Neuronal stem cell (in vitro differentiated cells): ENCODE data around the gene STN1.

Source experiments
- DNase-seq: peaks from one replicate; pipeline ENCODE4 v3.0.0-alpha.2; 2013; ENCODE audit warnings: low spot score
- H2AFZ ChIP-seq: one replicate; pipeline ENCODE4 v1.6.1; 2013; ENCODE audit warnings: mild to moderate bottlenecking, low read length, inconsistent platforms
- H2AK5ac ChIP-seq: 2 replicates; pipeline ENCODE4 v1.6.1; 2013; ENCODE audit warnings: low read depth, mild to moderate bottlenecking, inconsistent platforms, low read length, moderate library complexity, mixed read lengths
- H2BK120ac ChIP-seq: 2 replicates; pipeline ENCODE4 v1.6.1; 2013; ENCODE audit warnings: low read depth, mild to moderate bottlenecking, inconsistent platforms, low read length, moderate library complexity, mixed read lengths
- H2BK12ac ChIP-seq: one replicate; pipeline ENCODE4 v1.6.1; 2013; ENCODE audit warnings: low read length, inconsistent platforms
- H2BK15ac ChIP-seq: 2 replicates; pipeline ENCODE4 v1.6.1; 2013; ENCODE audit warnings: mild to moderate bottlenecking, low read length, inconsistent platforms, mixed read lengths
- H2BK5ac ChIP-seq: one replicate; pipeline ENCODE4 v1.6.1; 2013; ENCODE audit warnings: inconsistent platforms, mild to moderate bottlenecking, low read length, moderate library complexity
- H3K14ac ChIP-seq: one replicate; pipeline ENCODE4 v1.6.1; 2013; ENCODE audit warnings: low read length, inconsistent platforms
- H3K18ac ChIP-seq: 2 replicates; pipeline ENCODE4 v1.6.1; 2013; ENCODE audit warnings: low read length, inconsistent platforms
- H3K23ac ChIP-seq: 2 replicates; pipeline ENCODE4 v1.6.1; 2013; ENCODE audit warnings: low read depth, mild to moderate bottlenecking, mixed read lengths, low read length, inconsistent platforms; ENCODE audit not compliant: poor library complexity
- H3K27ac ChIP-seq: replicated peaks from 3 replicates; pipeline ENCODE4 v1.5.1; 2013; ENCODE audit warnings: low read length, inconsistent platforms
- H3K27me3 ChIP-seq, 3 experiments: 2 replicates each; pipeline ENCODE4 v1.6.1; 2013; ENCODE audit warnings: low read length in 3 of 3, mild to moderate bottlenecking in 2 of 3, inconsistent platforms in 1 of 3, low read depth in 1 of 3, mixed read lengths in 1 of 3, moderate library complexity in 1 of 3; ENCODE audit not compliant: control insufficient read depth in 3 of 3, insufficient read depth in 3 of 3
- H3K36me3 ChIP-seq, 2 donors: replicated peaks in 1 of 2; 2 replicates each; pipeline ENCODE4 v1.6.1; 2013; ENCODE audit warnings: low read length in 2 of 2; ENCODE audit not compliant: control insufficient read depth in 2 of 2, insufficient read depth in 2 of 2
- H3K4ac ChIP-seq: 2 replicates; pipeline ENCODE4 v1.6.1; 2013; ENCODE audit warnings: inconsistent platforms, mild to moderate bottlenecking, low read length, moderate library complexity
- H3K4me1 ChIP-seq, 2 donors: 1 replicate in 1 of 2; 2 replicates in 1 of 2; pipeline ENCODE4 v1.6.1; 2013; ENCODE audit warnings: low read length in 2 of 2, low read depth in 1 of 2; ENCODE audit not compliant: control insufficient read depth in 2 of 2, insufficient read depth in 1 of 2
- H3K4me2 ChIP-seq: one replicate; pipeline ENCODE4 v1.6.1; 2013; ENCODE audit warnings: mild to moderate bottlenecking, low read length, inconsistent platforms; ENCODE audit not compliant: insufficient read depth, poor library complexity, severe bottlenecking
- H3K4me3 ChIP-seq, 2 donors: 2 replicates each; pipeline ENCODE4 v1.5.1; 2013; ENCODE audit warnings: low read length in 2 of 2, mild to moderate bottlenecking in 2 of 2, inconsistent platforms in 1 of 2, moderate library complexity in 1 of 2
- H3K79me1 ChIP-seq: one replicate; pipeline ENCODE4 v1.6.1; 2013; ENCODE audit warnings: low read depth, mild to moderate bottlenecking, inconsistent platforms, low read length, moderate library complexity
- H3K9ac ChIP-seq: one replicate; pipeline ENCODE4 v1.6.1; 2013; ENCODE audit warnings: mild to moderate bottlenecking, low read depth, low read length, inconsistent platforms; ENCODE audit not compliant: poor library complexity
- H3K9me3 ChIP-seq, 2 donors: replicated peaks in 1 of 2; 2 replicates each; pipeline versions ENCODE3 to v1.6.1; 2013; ENCODE audit warnings: low read length in 2 of 2, mild to moderate bottlenecking in 2 of 2, inconsistent platforms in 1 of 2, low read depth in 1 of 2, mixed read lengths in 1 of 2, moderate library complexity in 1 of 2; ENCODE audit not compliant: control insufficient read depth in 2 of 2, insufficient read depth in 1 of 2
- H4K8ac ChIP-seq: one replicate; pipeline ENCODE4 v1.6.1; 2013; ENCODE audit warnings: low read depth, mild to moderate bottlenecking, inconsistent platforms, low read length, moderate library complexity
- H4K91ac ChIP-seq: one replicate; pipeline ENCODE4 v1.6.1; 2013; ENCODE audit warnings: low read length, low read depth, mild to moderate bottlenecking, inconsistent platforms; ENCODE audit not compliant: poor library complexity
- WGBS, 2 donors: extraction: QIAGEN DNeasy Blood & Tissue Kit; methylation state at CpG; one replicate each; pipeline ENCODE4 v1.1.7; 2013; ENCODE audit warnings: missing lambda C conversion rate in 2 of 2, mixed read lengths in 1 of 2; ENCODE audit not compliant: insufficient read length in 2 of 2, insufficient replicate concordance in 1 of 2; ENCODE audit errors: extremely low coverage in 2 of 2; 5-methylcytosine and 5-hydroxymethylcytosine counted together

The STN1 gene

GRCh38 chr10:103838862-103839518 lies 79.0 kb downstream of the STN1 start:
- no peak overlapping the region for H3K14ac ChIP-seq
- no peak overlapping the region for H3K9ac ChIP-seq
- no peak overlapping the region for H4K8ac ChIP-seq
- H3K4me2 ChIP-seq = no peak overlapping the region
- no peak overlapping the region for H3K18ac ChIP-seq
- H3K79me1 ChIP-seq = no peaks in the 10 kb centered on the region
- H2BK5ac ChIP-seq = no peak overlapping the region
- no peak overlapping the region for H3K4me3 ChIP-seq
- no peak overlapping the region for H3K27ac ChIP-seq
- no CpG with 5 or more reads among the region's 13 CpGs for WGBS, 2 donors
- H2BK12ac ChIP-seq = no peak overlapping the region
- H2AK5ac ChIP-seq = no peak overlapping the region
- no peaks in the 10 kb centered on the region for H3K27me3 ChIP-seq
- H4K91ac ChIP-seq = no peak overlapping the region
- no peak overlapping the region for H3K4ac ChIP-seq
- H2BK15ac ChIP-seq = no peak overlapping the region
- no peaks in the 10 kb centered on the region for H3K36me3 ChIP-seq
- DNase-seq = no peak
- no peak overlapping the region for H2AFZ ChIP-seq
- H2BK120ac ChIP-seq = no peak overlapping the region
- peaks cover 18 to 25% of the 10 kb centered on the region in 2 donors for H3K4me1 ChIP-seq
- no peak overlapping the region for H3K23ac ChIP-seq
- no peaks in the 10 kb centered on the region for H3K9me3 ChIP-seq

DNA sequence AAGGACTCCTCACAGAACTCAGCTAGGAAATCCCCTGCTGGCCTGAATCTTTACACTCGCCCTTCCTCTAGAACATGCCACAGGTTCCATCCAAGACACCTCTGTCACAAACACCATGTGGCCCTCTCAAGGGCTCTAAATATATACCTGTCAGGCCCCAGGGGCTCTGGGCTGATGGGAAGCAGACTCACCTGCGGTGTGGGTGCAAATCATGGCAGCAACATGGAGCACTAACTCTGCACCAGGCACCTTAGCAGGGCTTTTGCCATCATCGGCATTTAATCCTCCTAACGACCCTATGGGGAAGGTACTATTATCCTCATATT lies 80.0 kb downstream of the STN1 start:
- Histone ChIP-seq H4K8ac (no peak overlapping the region), H3K4me2 (no peak overlapping the region), H4K91ac (no peak overlapping the region), H3K79me1 (no peaks in the 10 kb centered on the region), H3K18ac (peak overlapping the region; percentile 74), H2AFZ (no peak overlapping the region), H3K36me3 (no peaks in the 10 kb centered on the region), H3K4me1 (peaks cover 20 to 27% of the 10 kb centered on the region in 2 donors), H2BK12ac (no peak overlapping the region), H3K23ac (no peak overlapping the region), H3K4ac (no peak overlapping the region), H3K14ac (no peak overlapping the region), H2BK120ac (no peak overlapping the region), H3K4me3 (no peak overlapping the region), H3K9ac (no peak overlapping the region), H2AK5ac (no peak overlapping the region), H2BK5ac (peak overlapping the region; percentile 10), H3K27ac (no peak overlapping the region), H3K9me3 (peaks cover 0 to 1% of the 10 kb centered on the region in 2 donors), H2BK15ac (no peak overlapping the region), H3K27me3 (no peaks in the 10 kb centered on the region)
- WGBS, 2 donors = no CpG with 5 or more reads among the region's 4 CpGs
- DNase-seq = no peak

DNA sequence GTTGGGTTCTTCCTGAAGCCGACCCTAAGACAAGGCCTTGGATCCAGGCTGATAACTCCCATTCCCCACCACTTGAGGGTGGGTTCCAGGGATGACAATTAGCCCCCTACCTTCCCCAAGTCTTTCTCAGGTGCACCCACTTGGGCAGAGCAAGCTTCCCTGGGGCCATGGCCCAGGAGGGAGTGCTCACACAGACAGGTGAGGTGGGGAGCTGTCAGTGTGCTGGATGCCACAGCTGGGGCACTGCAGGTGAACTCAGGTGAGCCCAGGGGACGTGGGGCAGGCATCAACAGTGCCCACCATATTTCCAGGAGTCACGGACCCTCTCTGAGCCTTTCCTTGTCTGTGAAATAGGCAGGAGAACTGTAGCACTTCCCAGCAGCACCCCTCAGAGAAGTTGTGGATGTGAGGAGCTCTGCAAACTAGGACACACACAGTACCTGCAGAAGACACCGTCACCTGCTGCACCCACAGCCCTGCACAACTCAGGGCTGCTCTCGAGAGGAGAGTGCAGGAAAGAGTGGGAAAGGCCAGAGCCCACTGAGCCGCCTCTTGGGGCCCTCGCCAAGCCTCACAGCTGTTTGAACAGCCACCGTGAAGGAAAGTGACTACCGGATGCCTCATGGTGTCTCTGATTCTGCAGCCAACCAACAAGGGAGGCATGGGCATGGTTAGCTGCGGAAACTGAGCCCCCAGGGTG lies 80.5 kb downstream of the STN1 start:
- Histone ChIP-seq H3K36me3 (no peaks in the 10 kb centered on the region), H4K91ac (no peak overlapping the region), H3K14ac (no peak overlapping the region), H2BK12ac (no peak overlapping the region), H3K4me1 (peaks cover 20 to 27% of the 10 kb centered on the region in 2 donors), H4K8ac (peak overlapping the region; percentile 19), H2AK5ac (no peak overlapping the region), H2AFZ (no peak overlapping the region), H2BK15ac (peak overlapping the region; percentile 9), H3K9ac (peak overlapping the region; percentile 9), H3K23ac (peak overlapping the region; percentile 9), H3K79me1 (no peaks in the 10 kb centered on the region), H2BK5ac (peak overlapping the region; percentile 10), H3K4ac (no peak overlapping the region), H3K4me3 (no peak overlapping the region), H3K9me3 (peaks cover 0 to 7% of the 10 kb centered on the region in 2 donors), H3K4me2 (no peak overlapping the region), H3K27me3 (no peaks in the 10 kb centered on the region), H3K27ac (no peak overlapping the region), H3K18ac (peak overlapping the region; percentile 74), H2BK120ac (no peak overlapping the region)
- WGBS, 2 donors = no CpG with 5 or more reads among the region's 10 CpGs
- DNase-seq = no peak

DNA sequence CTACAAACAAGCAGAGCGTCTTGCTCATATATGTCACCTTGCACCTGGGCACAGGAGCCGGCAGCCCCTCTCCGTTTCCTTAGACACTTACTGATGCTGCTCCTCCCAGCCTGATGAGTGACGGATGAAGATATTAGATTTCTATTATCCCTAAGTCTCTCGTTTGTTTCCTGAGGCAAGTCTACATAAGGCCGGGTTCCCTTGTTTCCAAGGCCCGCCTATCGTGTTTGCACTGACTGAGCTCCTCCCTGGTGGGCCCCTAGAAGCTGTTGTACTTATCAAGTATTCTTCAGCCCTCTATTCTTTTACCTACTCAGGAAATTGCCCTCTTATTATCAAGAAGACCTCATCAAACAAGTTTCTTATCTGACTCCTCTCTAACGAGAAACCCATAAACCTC lies 81.1 kb downstream of the STN1 start:
- H2BK120ac ChIP-seq = no peak overlapping the region
- no peak for DNase-seq
- peaks cover 20 to 27% of the 10 kb centered on the region in 2 donors for H3K4me1 ChIP-seq
- no peak overlapping the region for H2AK5ac ChIP-seq
- no peak overlapping the region for H3K4me2 ChIP-seq
- no peaks in the 10 kb centered on the region for H3K36me3 ChIP-seq
- no peak overlapping the region for H3K14ac ChIP-seq
- H3K18ac ChIP-seq = no peak overlapping the region
- H3K27ac ChIP-seq = no peak overlapping the region
- no peaks in the 10 kb centered on the region for H3K79me1 ChIP-seq
- H3K27me3 ChIP-seq = no peaks in the 10 kb centered on the region
- H2BK15ac ChIP-seq = no peak overlapping the region
- H4K91ac ChIP-seq = no peak overlapping the region
- H2AFZ ChIP-seq = no peak overlapping the region
- no peak overlapping the region for H3K4ac ChIP-seq
- no peak overlapping the region for H4K8ac ChIP-seq
- WGBS, 2 donors = no CpG with 5 or more reads among the region's 9 CpGs
- H2BK12ac ChIP-seq = no peak overlapping the region
- peaks cover 1 to 7% of the 10 kb centered on the region in 2 donors for H3K9me3 ChIP-seq
- no peak overlapping the region for H3K23ac ChIP-seq
- H3K9ac ChIP-seq = no peak overlapping the region
- no peak overlapping the region for H3K4me3 ChIP-seq
- no peak overlapping the region for H2BK5ac ChIP-seq
